Epidermal melanocyte (primary cell): ENCODE data around the gene PTRH2.
"Not testable (repeated sequence)": the region's sequence is repeated elsewhere in the genome, so short reads cannot be mapped to it uniquely, and the experiment has no call there.

Experiments
- DNase-seq: peaks from one replicate; pipeline ENCODE4 v3.0.0; 2011; ENCODE audit warnings: low spot score; ENCODE audit not compliant: insufficient read length

The PTRH2 gene

GRCh38 chr17:59671386-59671785 is 35.8 kb downstream of the PTRH2 start:
- no peak for DNase-seq

GRCh38 chr17:59669944-59670343 is 37.3 kb downstream of the PTRH2 start:
- DNase-seq = no peak

DNA sequence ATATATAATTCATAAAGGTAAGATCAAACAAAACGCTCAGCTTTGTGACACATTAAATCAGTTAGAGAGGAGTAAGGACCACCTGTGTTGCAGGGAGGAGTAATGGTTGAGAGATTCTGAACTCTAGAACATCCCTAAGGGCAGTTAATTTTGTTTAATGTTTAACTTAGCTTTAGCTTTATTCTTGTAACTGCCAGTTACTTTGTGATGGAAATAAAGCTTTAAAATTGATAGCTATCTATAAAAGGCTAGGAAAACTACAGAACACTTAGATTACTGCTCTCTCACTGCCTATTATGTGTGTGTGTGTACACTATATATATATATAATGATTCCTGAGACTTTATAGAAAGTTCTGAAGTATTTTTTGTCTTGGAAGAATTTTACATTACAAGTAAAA is 37.8 kb downstream of the PTRH2 start:
- DNase-seq = no peak

- DNase-seq = peak; percentile 21
Observed at GRCh38 chr17:59668816-59669215, 38.4 kb downstream of the PTRH2 start.

GRCh38 chr17:59666235-59666634 is 41.0 kb downstream of the PTRH2 start:
- DNase-seq = no peak

DNA sequence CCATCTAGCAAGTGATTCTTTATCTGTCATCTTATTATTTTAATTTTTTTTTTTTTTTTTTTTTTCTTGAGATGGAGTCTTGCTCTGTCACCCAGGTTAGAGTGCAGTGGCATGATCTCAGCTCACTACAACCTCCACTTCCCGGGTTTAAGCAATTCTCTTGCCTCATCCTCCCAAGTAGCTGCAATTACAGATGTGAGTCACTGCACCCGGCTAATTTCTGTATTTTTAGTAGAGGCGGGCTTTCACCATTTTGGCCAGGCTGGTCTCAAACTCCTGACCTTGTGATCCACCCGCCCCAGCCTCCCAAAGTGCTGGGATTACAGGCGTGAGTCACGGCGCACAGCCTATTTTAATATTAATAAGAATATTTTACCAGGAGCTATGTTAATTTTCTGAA is 50.6 kb downstream of the PTRH2 start:
- DNase-seq = not testable (repeated sequence)

DNA sequence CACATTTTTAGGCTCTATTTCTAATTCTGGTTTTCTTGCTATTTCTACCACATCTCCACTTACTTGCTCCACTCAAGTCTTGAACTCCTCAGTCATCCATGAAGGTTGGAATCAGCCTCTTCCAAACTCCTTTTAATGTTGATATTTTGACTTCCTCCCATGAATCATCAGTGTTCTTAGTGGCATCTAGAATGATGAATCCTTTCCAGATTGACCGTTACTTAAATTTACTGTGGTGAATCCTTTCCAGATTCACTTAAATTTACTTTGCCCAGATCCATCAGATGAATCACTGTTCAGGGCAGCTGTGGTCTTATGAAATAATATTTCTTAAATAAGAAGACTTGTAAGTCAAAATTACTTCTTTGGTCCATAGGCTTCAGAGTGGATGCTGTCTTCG is 55.1 kb downstream of the PTRH2 start:
- no peak for DNase-seq

- DNase-seq = no peak
Observed at GRCh38 chr17:59651346-59651745, 55.9 kb downstream of the PTRH2 start.

DNA sequence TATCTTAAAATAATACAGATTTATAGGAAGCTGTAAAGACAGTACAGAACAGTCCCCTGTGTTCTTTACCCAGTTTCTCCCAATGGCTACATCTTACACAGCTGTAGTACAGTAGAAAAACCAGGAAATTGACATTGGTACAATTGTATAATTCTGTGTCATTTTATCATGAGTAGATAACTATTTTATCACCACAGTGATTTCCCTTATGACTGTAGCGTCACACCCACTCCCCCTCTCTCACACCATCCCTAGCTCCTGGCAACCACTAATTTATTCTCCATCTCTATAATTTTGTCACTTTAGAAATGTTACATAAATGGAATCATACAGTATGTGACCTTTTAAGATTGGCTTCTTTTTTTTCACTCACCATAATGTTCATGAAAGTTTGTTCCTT is 56.6 kb downstream of the PTRH2 start:
- no peak for DNase-seq

DNA sequence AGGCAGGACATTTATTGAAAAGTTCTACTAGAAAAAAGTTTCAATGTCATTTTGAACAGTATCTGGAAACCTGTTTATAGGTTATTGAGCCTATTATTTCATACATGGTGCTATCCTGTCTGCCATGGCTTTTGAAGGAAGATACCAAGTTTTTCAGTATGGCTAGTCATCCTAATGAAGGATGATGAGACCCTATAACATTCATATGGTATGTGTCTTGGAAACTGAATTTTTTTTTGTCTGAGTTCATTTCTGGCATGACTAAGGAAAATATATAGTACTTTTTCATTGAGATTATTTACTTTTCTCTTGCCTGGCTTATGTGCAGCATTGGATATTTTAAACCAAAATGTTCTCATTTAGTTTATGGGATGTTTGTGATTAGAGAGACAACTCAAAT is 57.3 kb downstream of the PTRH2 start:
- DNase-seq = no peak
